Measurements from ENCODE around the gene ENTREP1. TPM values are rescaled to one million over a fixed set of nuclear protein-coding genes. Genes with fewer than 3 reads are reported as not detected.

Gene ENTREP1
- total RNA-seq, 1 experiment from 2014 or later: 21.3 TPM

DNA sequence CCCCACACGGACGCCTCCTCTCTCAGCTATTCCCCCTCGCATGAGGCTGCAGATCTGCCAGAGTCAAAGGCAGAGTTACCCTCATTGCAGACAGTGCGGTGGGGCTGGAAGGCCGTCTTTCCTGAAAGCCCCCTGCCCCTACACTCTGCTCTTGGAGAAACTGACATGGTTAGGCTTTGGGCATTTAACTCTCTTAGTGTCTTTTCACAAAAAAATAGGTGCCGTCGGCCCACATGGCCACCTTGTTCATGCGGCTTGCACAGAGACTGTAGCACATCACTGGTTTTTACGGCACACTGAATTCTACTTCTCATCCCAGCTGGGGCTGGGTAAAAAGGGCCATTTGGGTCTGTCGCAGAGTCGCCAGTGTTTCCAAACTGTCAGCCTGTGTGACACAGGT, 107.6 kb downstream of the ENTREP1 start:
- Histone ChIP-seq H2BK12ac (ENCODE audit: insufficient read length, low read depth, low read length) (no peak overlapping the region), H3K9me3 (ENCODE audit: control insufficient read depth, low read depth, low read length) (no peaks in the 10 kb centered on the region), H2BK120ac (ENCODE audit: low read depth, low read length, poor library complexity, severe bottlenecking) (no peak overlapping the region), H3K79me1 (ENCODE audit: insufficient read depth, low read depth, low read length, poor library complexity, severe bottlenecking) (no peaks in the 10 kb centered on the region), H3K23me2 (ENCODE audit: insufficient read length, low read depth, low read length, poor library complexity, severe bottlenecking) (no peaks in the 10 kb centered on the region), H2AFZ (ENCODE audit: low read length) (no peak overlapping the region), H2BK5ac (ENCODE audit: insufficient read length, low read length) (no peak overlapping the region), H2BK15ac (ENCODE audit: low read depth, low read length) (no peak overlapping the region), H4K20me1 (ENCODE audit: control insufficient read depth, insufficient read depth, insufficient read length) (no peaks in the 10 kb centered on the region), H3K27me3 (ENCODE audit: insufficient read depth, low read length) (no peaks in the 10 kb centered on the region), H3K23ac (ENCODE audit: insufficient read length, low read depth, low read length) (no peak overlapping the region), H3K56ac (ENCODE audit: insufficient read length, low read depth, low read length) (no peak overlapping the region), H3K4me2 (ENCODE audit: insufficient read depth, insufficient read length, low read length) (no peak overlapping the region), H4K91ac (ENCODE audit: insufficient read length, low read depth, low read length) (no peak overlapping the region), H3K79me2 (ENCODE audit: insufficient read depth, low read length) (no peaks in the 10 kb centered on the region), H3K4ac (ENCODE audit: low read depth, low read length) (no peak overlapping the region), H3T11ph (ENCODE audit: low read length) (no peak overlapping the region), H2BK20ac (ENCODE audit: low read depth, low read length, poor library complexity, severe bottlenecking) (no peak overlapping the region), H4K5ac (ENCODE audit: insufficient read length, low read depth, low read length) (no peak overlapping the region), H3K4me1 (ENCODE audit: insufficient read depth, low read length) (no peaks in the 10 kb centered on the region), H3K14ac (ENCODE audit: insufficient read depth, low read length) (no peak overlapping the region), H3K18ac (ENCODE audit: insufficient read length, low read depth, low read length) (no peak overlapping the region), H2AK5ac (ENCODE audit: insufficient read length, low read length) (no peak overlapping the region), H4K8ac (replicated peaks; ENCODE audit: insufficient read length, low read depth, low read length) (no peak overlapping the region), H3K9ac (ENCODE audit: extremely low read depth, insufficient read length, low read length) (no peak overlapping the region), H3K27ac (ENCODE audit: insufficient read length, low read depth, low read length) (no peak overlapping the region)
- Mint-ChIP-seq H3K9me3 (no peaks in the 10 kb centered on the region; a peak in 2 of 5 replicates), H3K27me3 (ENCODE audit: low read depth) (no peaks in the 10 kb centered on the region), H3K4me3 (no peak overlapping the region; a peak in 1 of 5 replicates), H3K4me1 (peaks cover 0 to 9% of the 10 kb centered on the region in 2 experiments; a peak in 1 of 4 replicates), H3K36me3 (ENCODE audit: insufficient read depth in 1 of 3, low read depth in 3 of 3) (peaks cover 0 to 3% (median 0%) of the 10 kb centered on the region in 3 experiments; a peak in 2 of 7 replicates), H3K27ac (peak overlapping the region in 1 of 3 experiments; percentile 70; a peak in 3 of 7 replicates)
- no peak for TF ChIP-seq CTCF (conservative IDR thresholded peaks at IDR 0.05)
- no peak for DNase-seq
- no CpG with 5 or more reads among the region's 11 CpGs for WGBS (ENCODE audit: extremely low coverage, insufficient read length, low lambda C conversion rate)
